Measurements from ENCODE around the gene EEF1AKMT1.
A peak's percentile ranks its signal among the peaks of the same experiment; 100 is the strongest.
"Not testable (repeated sequence)": the region's sequence is repeated elsewhere in the genome, so short reads cannot be mapped to it uniquely, and the experiment has no call there.

The EEF1AKMT1 gene

DNA sequence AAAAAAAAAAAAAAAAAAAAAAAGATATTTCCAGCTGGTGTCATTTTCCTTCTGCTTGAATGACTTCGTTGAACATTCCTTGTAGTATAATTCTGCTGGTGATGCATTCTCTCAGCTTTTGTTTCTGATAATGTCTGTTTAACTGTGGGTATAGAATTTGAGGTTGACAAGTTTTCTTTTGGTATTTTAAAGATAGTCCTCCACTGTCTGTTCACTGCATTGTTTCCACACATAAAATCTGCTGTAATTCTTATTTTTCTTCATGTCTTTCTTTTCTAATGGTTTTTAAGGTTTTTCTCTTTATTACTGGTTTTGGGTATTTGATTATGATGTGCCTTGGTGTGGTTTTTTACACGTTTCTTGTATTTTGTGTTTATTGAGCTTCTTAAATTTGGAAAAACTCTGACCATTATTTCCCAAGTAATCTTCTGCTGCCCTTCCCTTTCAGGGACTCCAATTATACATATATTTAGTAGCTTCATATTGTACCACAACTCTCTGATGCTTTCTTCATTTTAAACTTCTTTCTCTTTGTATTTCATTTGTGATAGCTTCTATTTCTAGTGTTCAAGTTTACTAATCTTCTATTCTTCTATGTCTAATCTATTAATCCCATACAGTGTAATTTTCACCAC, 6.3 kb downstream of the EEF1AKMT1 start:
- Mint-ChIP-seq H3K4me1 (ENCODE audit: low read depth) (peaks cover 11% of the 10 kb centered on the region), H3K27ac (no peak overlapping the region), H3K36me3 (ENCODE audit: low read depth) (peaks cover 44% of the 10 kb centered on the region), H3K9me3 (peaks cover 31% of the 10 kb centered on the region), H3K27me3 (ENCODE audit: low read depth) (no peaks in the 10 kb centered on the region), H3K4me3 (no peak overlapping the region)
- no peak for DNase-seq (ENCODE audit: low spot score)

DNA sequence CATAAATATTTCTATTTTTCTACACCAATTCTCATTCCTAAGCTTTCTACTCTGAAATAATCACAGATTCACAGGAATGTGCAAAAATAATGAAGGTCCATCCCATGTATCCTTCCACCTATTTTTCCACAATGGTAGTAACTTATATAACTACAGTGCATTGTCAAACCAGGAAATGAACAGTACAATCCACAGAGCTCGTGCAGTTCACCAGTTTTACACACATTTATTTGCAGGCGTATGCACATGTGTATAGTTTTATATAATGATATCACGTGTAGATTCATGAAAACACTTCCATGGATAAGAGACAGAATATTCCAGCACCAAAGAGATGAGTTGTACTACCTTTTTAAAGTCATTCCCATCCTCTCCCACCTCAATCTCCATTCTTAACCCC, 12.9 kb downstream of the EEF1AKMT1 start:
- no peaks in the 10 kb centered on the region for H3K4me1 Mint-ChIP-seq (ENCODE audit: low read depth)
- H3K36me3 Mint-ChIP-seq (ENCODE audit: low read depth): peaks cover 8% of the 10 kb centered on the region
- no peak overlapping the region for H3K27ac Mint-ChIP-seq
- H3K4me3 Mint-ChIP-seq: no peak overlapping the region
- DNase-seq (ENCODE audit: low spot score): no peak
- peaks cover 22% of the 10 kb centered on the region for H3K9me3 Mint-ChIP-seq
- H3K27me3 Mint-ChIP-seq (ENCODE audit: low read depth): no peaks in the 10 kb centered on the region

DNA sequence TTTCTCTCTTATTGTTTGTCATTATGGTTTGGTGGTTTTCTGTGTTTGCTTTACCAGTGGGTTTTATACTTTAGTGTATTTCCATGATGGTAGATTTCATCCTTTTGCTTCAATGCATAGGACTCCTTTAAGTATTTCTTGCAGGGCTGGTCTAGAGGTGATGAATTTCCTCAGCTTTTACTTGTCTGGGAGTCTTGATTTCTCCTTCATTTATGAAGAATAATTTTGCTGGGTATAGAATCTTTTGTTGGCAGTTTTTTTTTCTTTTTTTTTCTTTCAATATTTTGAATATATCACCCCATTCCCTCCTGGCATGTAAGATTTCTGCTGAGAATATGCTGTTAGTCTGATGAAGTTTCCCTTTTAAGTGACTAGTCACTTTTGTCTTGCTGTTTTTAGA, 19.8 kb downstream of the EEF1AKMT1 start:
- Mint-ChIP-seq H3K27me3 (ENCODE audit: low read depth) (no peaks in the 10 kb centered on the region), H3K9me3 (peaks cover 62% of the 10 kb centered on the region), H3K4me3 (no peak overlapping the region), H3K4me1 (ENCODE audit: low read depth) (no peaks in the 10 kb centered on the region), H3K27ac (no peak overlapping the region), H3K36me3 (ENCODE audit: low read depth) (peaks cover 19% of the 10 kb centered on the region)
- DNase-seq (ENCODE audit: low spot score): no peak

DNA sequence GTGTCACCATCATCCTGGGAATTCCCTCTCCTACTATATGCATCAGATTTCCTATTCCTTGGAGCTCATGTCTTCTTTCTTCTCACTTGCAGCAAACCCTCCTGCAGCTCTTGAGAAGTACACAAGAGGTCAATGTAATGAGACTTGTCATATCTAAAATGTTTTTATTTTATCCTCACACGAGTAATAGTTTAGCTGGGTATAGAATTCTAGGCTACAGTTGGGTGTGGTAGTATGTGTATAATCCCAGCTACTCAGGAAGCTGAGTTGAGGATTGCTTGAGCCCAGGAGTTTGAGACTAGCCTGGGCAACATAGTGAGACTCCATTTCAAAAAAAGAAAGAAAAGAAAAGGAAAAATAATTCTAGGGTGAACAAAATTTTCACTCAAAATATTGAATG, 24.4 kb downstream of the EEF1AKMT1 start:
- Mint-ChIP-seq H3K27me3 (ENCODE audit: low read depth) (no peaks in the 10 kb centered on the region), H3K9me3 (peaks cover 56% of the 10 kb centered on the region), H3K36me3 (ENCODE audit: low read depth) (peaks cover 8% of the 10 kb centered on the region), H3K27ac (no peak overlapping the region), H3K4me3 (no peak overlapping the region), H3K4me1 (ENCODE audit: low read depth) (no peaks in the 10 kb centered on the region)
- DNase-seq (ENCODE audit: low spot score): no peak

DNA sequence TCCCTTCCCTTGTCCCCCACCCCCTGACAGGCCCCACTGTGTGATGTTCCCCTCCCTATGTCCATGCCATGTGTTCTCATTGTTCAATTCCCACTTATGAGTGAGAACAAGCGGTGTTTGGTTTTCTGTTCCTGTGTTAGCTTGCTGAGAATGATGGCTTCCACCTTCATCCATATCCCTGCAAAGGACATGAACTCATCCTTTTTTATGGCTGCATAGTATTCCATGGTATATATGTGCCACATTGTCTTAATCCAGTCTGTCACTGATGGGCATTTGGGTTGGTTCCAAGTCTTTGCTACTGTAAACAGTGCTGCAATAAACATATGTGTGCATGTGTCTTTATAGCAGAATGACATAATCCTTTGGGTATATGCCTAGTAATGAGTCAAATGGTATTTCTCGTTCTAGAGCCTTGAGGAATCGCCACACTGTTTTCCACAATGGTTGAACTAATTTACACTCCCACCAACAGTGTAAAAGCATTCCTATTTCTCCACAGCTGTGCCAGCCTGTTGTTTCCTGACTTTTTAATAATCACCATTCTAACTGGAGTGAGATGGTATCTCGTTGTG, 29.8 kb downstream of the EEF1AKMT1 start:
- not testable (repeated sequence) for H3K4me1 Mint-ChIP-seq (ENCODE audit: low read depth); DNase-seq (ENCODE audit: low spot score); H3K27ac Mint-ChIP-seq; H3K27me3 Mint-ChIP-seq (ENCODE audit: low read depth); H3K36me3 Mint-ChIP-seq (ENCODE audit: low read depth); H3K4me3 Mint-ChIP-seq
- peaks cover 18% of the 10 kb centered on the region for H3K9me3 Mint-ChIP-seq

DNA sequence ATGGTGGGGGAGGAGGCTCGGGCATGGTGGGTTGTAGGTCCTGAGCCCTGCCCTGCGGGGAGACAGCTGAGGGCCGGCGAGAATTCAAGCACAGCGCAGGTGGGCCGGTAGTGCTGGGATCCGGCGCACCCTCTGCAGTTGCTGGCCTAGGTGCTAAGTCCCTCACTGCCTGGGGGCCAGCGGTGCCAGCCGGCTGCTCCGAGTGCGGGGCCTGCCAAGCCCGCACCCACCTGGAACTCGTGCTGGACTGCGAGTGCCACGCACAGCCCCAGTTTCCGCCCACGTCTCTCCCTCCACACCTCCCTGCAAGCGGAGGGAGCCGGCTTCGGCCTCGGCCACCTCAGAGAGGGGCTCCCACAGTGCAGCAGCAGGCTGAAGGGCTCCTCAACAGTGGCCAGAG, 33.7 kb downstream of the EEF1AKMT1 start:
- H3K9me3 Mint-ChIP-seq: peaks cover 7% of the 10 kb centered on the region
- H3K4me3 Mint-ChIP-seq: no peak overlapping the region
- DNase-seq (ENCODE audit: low spot score): no peak
- H3K4me1 Mint-ChIP-seq (ENCODE audit: low read depth): no peaks in the 10 kb centered on the region
- H3K36me3 Mint-ChIP-seq (ENCODE audit: low read depth): peaks cover 4% of the 10 kb centered on the region
- no peak overlapping the region for H3K27ac Mint-ChIP-seq
- H3K27me3 Mint-ChIP-seq (ENCODE audit: low read depth): no peaks in the 10 kb centered on the region

DNA sequence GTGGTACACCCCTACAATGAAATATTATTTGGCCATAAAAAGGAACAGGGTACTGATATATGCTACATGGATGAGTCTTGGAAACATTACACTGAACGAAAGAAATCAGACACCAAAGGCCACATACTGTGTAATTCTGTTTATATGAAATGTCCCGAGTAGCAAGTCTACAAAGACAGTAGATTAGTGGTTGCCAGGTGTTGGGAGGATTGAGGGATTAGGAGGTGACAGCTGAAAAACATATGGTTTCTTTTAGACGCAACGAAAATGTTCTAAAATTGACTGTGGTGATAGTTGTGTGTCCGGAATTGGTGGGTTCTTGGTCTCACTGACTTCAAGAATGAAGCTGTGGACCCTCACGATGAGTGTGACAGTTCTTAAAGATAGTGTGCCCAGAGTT, 35.1 kb downstream of the EEF1AKMT1 start:
- no peak for DNase-seq (ENCODE audit: low spot score)
- Mint-ChIP-seq H3K4me3 (no peak overlapping the region), H3K27me3 (ENCODE audit: low read depth) (no peaks in the 10 kb centered on the region), H3K9me3 (no peaks in the 10 kb centered on the region), H3K36me3 (ENCODE audit: low read depth) (peaks cover 4% of the 10 kb centered on the region), H3K4me1 (ENCODE audit: low read depth) (no peaks in the 10 kb centered on the region), H3K27ac (no peak overlapping the region)

DNA sequence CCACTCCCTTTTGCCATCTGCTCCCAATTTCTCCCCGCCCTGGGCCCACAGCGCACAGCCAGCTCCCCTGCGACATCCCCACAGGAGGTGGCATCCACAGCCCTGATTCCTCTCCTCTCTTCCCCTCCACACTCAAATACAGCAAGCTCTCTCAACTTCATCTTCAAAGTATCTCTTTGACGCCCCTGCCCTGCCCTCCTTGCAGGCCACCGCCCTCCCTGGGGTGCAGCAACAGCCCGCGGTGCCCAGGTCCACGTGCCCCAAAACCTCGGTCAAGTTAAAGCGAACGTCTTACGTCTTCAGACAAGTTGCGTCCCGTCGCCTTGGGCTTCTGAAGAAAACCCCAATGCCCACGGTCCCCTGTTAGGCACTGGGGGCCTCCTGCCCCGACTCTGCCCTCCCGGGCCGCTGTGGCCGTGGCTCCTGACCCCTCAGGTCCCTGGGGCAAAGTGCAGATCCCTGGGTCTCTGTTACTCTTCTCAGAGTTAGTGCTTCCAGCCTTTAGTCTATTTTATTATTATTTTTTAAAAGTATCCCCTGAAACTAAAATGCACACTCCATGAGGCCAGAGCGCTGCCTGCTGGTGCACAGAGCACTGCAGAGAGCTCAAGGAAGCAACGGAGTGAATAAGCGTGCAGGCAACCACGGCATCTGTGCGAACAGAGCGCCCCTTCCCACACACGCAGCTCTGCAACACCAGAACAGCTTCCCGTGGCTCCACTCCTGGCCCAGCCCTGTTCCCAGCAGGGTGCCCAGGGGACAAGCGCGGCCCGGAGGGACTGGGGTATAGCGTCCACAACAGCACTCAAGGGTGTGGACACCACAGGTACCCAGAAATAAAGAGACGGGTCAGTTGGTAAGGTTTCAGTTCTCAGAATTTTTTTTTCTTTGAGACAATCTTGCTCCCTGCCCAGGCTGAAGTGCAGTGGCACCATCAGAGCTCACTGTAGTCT, 43.9 kb downstream of the EEF1AKMT1 start:
- no peak for DNase-seq (ENCODE audit: low spot score)
- Mint-ChIP-seq H3K4me1 (ENCODE audit: low read depth) (no peaks in the 10 kb centered on the region), H3K9me3 (no peaks in the 10 kb centered on the region), H3K36me3 (ENCODE audit: low read depth) (no peaks in the 10 kb centered on the region), H3K27ac (no peak overlapping the region), H3K4me3 (no peak overlapping the region), H3K27me3 (ENCODE audit: low read depth) (no peaks in the 10 kb centered on the region)

DNA sequence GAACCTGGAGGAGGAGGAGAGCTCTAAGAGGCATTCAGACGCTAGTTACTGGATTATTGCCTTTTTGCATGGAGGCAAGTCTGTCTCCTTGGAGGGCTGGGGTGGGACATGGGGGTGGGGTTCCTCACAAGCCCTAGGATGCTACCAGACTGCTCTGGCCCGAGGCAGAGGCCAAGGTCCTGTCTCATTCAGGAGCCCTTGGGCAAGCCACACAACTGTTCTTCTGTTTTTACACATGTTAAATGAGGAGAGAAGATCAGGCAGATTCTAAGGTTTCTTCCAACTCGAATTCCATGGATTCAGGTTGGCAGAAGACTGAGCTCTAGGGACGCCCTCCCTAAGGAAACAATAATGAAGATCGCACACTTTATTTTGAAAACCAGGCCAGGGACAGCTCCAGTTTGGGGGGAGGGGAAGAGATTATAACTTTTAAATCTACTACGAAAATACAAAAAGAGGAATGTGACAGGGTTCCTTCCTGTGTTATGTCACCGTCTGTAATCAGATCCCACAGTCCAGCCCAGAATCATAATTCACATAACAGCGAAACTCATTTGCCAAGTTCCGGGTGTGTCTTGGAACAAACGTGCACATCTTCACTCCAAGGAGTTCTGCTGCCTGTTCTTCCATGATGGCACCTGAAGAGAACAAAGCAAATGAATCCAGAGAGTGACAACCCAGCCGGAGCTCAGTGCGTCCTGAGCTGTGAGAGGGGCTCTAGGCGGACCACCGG, 45.0 kb downstream of the EEF1AKMT1 start:
- no peaks in the 10 kb centered on the region for H3K4me1 Mint-ChIP-seq (ENCODE audit: low read depth)
- no peaks in the 10 kb centered on the region for H3K27me3 Mint-ChIP-seq (ENCODE audit: low read depth)
- H3K9me3 Mint-ChIP-seq: no peaks in the 10 kb centered on the region
- no peaks in the 10 kb centered on the region for H3K36me3 Mint-ChIP-seq (ENCODE audit: low read depth)
- H3K4me3 Mint-ChIP-seq: no peak overlapping the region
- no peak overlapping the region for H3K27ac Mint-ChIP-seq
- DNase-seq (ENCODE audit: low spot score): no peak

DNA sequence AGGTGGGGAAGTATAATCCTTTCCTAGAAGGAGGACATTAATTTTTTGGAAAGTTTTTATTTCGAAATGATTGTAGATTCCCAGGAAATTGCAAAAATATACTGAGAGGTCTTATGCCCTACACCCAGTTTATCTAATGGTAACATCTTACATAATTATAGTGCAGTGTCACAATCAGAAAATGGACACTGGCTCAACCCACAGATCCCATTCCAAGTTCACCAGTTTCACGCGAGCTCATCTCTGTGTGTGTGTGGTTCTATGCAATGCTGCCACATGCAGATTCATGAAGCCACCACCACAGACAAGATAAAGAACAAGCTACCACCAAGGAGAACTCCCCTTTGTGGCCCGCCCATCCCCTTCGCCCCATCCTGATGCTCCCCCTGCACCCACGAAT, 45.9 kb downstream of the EEF1AKMT1 start:
- Mint-ChIP-seq H3K27me3 (ENCODE audit: low read depth) (peaks cover 2% of the 10 kb centered on the region), H3K9me3 (no peaks in the 10 kb centered on the region)
- DNase-seq (ENCODE audit: low spot score): no peak

DNA sequence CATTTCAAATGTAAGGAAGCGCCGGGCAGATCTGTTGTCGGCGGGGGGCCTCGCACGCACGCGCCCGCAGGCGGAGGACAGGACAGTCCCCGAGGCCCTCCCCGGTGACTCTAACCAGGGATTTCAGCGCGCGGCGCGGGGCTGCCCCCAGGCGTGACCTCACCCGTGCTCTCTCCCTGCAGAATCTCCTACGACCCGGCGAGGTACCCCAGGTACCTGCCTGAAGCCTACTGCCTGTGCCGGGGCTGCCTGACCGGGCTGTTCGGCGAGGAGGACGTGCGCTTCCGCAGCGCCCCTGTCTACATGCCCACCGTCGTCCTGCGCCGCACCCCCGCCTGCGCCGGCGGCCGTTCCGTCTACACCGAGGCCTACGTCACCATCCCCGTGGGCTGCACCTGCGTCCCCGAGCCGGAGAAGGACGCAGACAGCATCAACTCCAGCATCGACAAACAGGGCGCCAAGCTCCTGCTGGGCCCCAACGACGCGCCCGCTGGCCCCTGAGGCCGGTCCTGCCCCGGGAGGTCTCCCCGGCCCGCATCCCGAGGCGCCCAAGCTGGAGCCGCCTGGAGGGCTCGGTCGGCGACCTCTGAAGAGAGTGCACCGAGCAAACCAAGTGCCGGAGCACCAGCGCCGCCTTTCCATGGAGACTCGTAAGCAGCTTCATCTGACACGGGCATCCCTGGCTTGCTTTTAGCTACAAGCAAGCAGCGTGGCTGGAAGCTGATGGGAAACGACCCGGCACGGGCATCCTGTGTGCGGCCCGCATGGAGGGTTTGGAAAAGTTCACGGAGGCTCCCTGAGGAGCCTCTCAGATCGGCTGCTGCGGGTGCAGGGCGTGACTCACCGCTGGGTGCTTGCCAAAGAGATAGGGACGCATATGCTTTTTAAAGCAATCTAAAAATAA, 52.1 kb downstream of the EEF1AKMT1 start:
- peak overlapping the region; percentile 36 for H3K4me3 Mint-ChIP-seq
- no peak for DNase-seq (ENCODE audit: low spot score)
- H3K9me3 Mint-ChIP-seq: no peaks in the 10 kb centered on the region
- H3K36me3 Mint-ChIP-seq (ENCODE audit: low read depth): no peaks in the 10 kb centered on the region
- H3K27ac Mint-ChIP-seq: no peak overlapping the region
- peaks cover 13% of the 10 kb centered on the region for H3K27me3 Mint-ChIP-seq (ENCODE audit: low read depth)
- H3K4me1 Mint-ChIP-seq (ENCODE audit: low read depth): peaks cover 1% of the 10 kb centered on the region

More for the DNA sequence above, 45.9 kb downstream of the EEF1AKMT1 start:
- Mint-ChIP-seq H3K4me3 (no peak overlapping the region), H3K36me3 (ENCODE audit: low read depth) (no peaks in the 10 kb centered on the region), H3K4me1 (ENCODE audit: low read depth) (no peaks in the 10 kb centered on the region), H3K27ac (no peak overlapping the region)

DNA sequence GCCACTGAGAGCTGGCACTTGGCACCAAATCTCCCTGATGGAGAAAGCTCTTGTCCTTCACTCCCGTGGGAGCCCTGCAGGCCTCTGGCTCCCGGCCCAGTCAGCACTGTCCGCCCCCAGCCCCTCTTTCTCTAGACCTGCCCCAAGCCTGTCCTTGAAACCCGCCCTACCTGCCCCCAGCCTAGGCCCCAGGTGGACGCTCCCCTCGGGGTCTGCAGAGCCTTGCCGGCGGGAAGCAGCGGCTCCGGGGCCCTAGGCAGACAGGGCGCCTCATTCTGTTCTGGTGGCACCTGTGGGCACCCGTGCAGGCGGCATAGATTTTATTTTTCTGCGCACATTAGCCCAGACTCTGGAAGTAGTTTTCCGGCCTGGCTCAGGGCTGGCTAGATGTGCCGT, 52.7 kb downstream of the EEF1AKMT1 start:
- H3K27me3 Mint-ChIP-seq (ENCODE audit: low read depth): peaks cover 13% of the 10 kb centered on the region
- H3K36me3 Mint-ChIP-seq (ENCODE audit: low read depth): no peaks in the 10 kb centered on the region
- H3K4me3 Mint-ChIP-seq: no peak overlapping the region
- peaks cover 1% of the 10 kb centered on the region for H3K4me1 Mint-ChIP-seq (ENCODE audit: low read depth)
- H3K9me3 Mint-ChIP-seq: no peaks in the 10 kb centered on the region
- no peak overlapping the region for H3K27ac Mint-ChIP-seq
- DNase-seq (ENCODE audit: low spot score): no peak

DNA sequence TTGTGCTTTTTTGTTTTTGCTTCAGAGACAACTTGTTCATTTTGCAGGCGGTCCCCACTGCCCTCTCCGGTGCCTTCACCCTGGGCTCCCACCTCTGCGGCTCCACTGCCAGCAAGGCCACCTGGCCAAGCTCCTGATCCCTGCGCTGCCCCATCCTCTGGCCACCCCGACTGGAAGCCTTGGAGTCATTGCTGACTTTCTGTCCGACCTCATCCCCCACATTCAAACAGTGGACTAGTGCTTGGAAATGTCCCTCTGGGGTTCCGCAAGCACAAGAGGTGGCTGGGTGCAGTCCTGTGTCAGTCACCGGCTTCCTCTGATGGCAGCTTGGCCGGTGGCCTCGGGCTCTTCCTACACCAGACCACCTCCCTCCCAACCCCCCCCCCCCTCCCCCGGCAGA, 53.3 kb downstream of the EEF1AKMT1 start:
- no peak overlapping the region for H3K27ac Mint-ChIP-seq
- H3K9me3 Mint-ChIP-seq: no peaks in the 10 kb centered on the region
- peaks cover 1% of the 10 kb centered on the region for H3K4me1 Mint-ChIP-seq (ENCODE audit: low read depth)
- H3K4me3 Mint-ChIP-seq: no peak overlapping the region
- peaks cover 13% of the 10 kb centered on the region for H3K27me3 Mint-ChIP-seq (ENCODE audit: low read depth)
- DNase-seq (ENCODE audit: low spot score): no peak
- H3K36me3 Mint-ChIP-seq (ENCODE audit: low read depth): no peaks in the 10 kb centered on the region
